Gastroesophageal sphincter (tissue), 4 donors: ENCODE measurements around the gene PPP1R16B. TPM values are rescaled to one million over a fixed set of nuclear protein-coding genes. Genes with fewer than 3 reads are reported as not detected.

Source experiments
- ATAC-seq: fragments of 150-250 bp; one replicate; pipeline ENCODE4 v1.9.1; 2016; ENCODE audit warnings: mild to moderate bottlenecking, moderate library complexity
- H3K27ac ChIP-seq, 4 donors: fragments of 200-600 bp; sonication (generic) in 3 of 4; 1 replicate in 3 of 4; 2 replicates in 1 of 4; pipeline ENCODE4 v1.5.1; 2016 to 2019
- H3K27me3 ChIP-seq: fragments of 200-600 bp; sonication (generic); one replicate; pipeline ENCODE4 v1.5.1; 2019
- H3K36me3 ChIP-seq, 2 donors: fragments of 200-600 bp; sonication (generic); one replicate each; pipeline ENCODE4 v1.5.1; 2019; ENCODE audit warnings: control low read depth in 1 of 2
- H3K4me1 ChIP-seq, 3 donors: fragments of 200-600 bp; sonication (generic); 1 replicate in 2 of 3; 2 replicates in 1 of 3; pipeline ENCODE4 v1.5.1; 2016 to 2019; ENCODE audit warnings: control low read depth in 2 of 3
- H3K4me3 ChIP-seq, 2 donors: fragments of 200-600 bp; sonication (generic); one replicate each; pipeline ENCODE4 v1.5.1; 2019; ENCODE audit warnings: mild to moderate bottlenecking in 1 of 2, moderate library complexity in 1 of 2
- H3K9me3 ChIP-seq, 3 donors: fragments of 200-600 bp; sonication (generic); one replicate each; pipeline ENCODE4 v1.5.1; 2017 to 2019; ENCODE audit warnings: control low read depth in 2 of 3
- EP300 ChIP-seq: sonication (generic); formaldehyde crosslinking; IDR thresholded peaks from one replicate; pipeline ENCODE4 v1.6.1; 2017; ENCODE audit warnings: antibody characterized with exemption, mild to moderate bottlenecking
- POLR2A ChIP-seq, 2 donors: fragments of 450-650 bp; IDR thresholded peaks; one replicate each; pipeline ENCODE4 v1.6.1; 2017; ENCODE audit warnings: antibody characterized with exemption in 2 of 2, mild to moderate bottlenecking in 2 of 2, moderate library complexity in 1 of 2
- POLR2AphosphoS5 ChIP-seq: sonication (generic); formaldehyde crosslinking; IDR thresholded peaks from one replicate; pipeline ENCODE4 v1.6.1; 2017; ENCODE audit warnings: antibody characterized with exemption
- WGBS, 2 donors: methylation state at CpG; one replicate each; pipeline ENCODE4 v1.1.5; 2018; ENCODE audit warnings: low coverage in 1 of 2; 5-methylcytosine and 5-hydroxymethylcytosine counted together
- total RNA-seq, 4 donors: library from RNA; depleted of rRNA; stranded (reverse); fragments of >200 nt; gene quantifications; one replicate each; pipeline ENCODE4 v1.1.0, GENCODE V29; 2016
- TF ChIP-seq, protein P1 (sequence below), 4 experiments: fragments of 200-600 bp in 2 of 4; fragments of 450-650 bp in 2 of 4; sonication (generic) in 1 of 4; IDR thresholded peaks; one replicate each; pipeline ENCODE4 v1.5.1; 2017 to 2019; ENCODE audit warnings: antibody characterized with exemption in 4 of 4, mild to moderate bottlenecking in 2 of 4, moderate library complexity in 2 of 4

PPP1R16B gene
- total RNA-seq, 4 donors from 2014 or later = 4.1 to 10.0 (median 5.5) TPM

DNA sequence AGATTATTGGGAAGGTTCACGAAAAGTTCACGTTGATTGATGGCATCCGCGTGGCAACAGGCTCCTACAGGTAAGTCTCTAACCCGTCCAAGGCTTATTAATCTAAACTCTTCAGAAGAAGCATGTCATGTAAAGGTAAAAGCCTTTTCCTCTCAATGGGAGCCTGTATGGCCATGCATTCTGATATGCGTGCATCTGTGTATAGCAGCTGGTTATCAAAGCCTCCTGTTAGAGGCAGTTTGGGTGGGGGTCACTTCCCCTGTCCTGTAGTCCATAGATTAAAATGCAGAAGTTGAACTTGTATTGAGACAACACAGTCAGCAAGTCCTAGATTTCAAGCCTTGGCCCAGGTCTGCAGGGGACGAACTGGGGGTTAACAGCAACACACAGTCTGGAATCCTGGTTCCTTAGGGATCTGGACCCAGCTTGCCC, 142.4 kb downstream of the PPP1R16B start:
- 77 to 80% methylated on average over 5 to 7 of the region's 7 CpGs for WGBS, 2 donors
- Histone ChIP-seq H3K4me1 (no peaks in the 10 kb centered on the region), H3K4me3 (no peak overlapping the region), H3K36me3 (peaks cover 0 to 84% of the 10 kb centered on the region in 2 donors), H3K9me3 (no peaks in the 10 kb centered on the region), H3K27me3 (no peaks in the 10 kb centered on the region), H3K27ac (peak overlapping the region in 1 of 4 donors; percentile 9)
- no peak for TF ChIP-seq POLR2A (IDR thresholded peaks at IDR 0.05)
- no peak for TF ChIP-seq POLR2AphosphoS5
- no peak for TF ChIP-seq EP300
- TF ChIP-seq, protein P1, sequence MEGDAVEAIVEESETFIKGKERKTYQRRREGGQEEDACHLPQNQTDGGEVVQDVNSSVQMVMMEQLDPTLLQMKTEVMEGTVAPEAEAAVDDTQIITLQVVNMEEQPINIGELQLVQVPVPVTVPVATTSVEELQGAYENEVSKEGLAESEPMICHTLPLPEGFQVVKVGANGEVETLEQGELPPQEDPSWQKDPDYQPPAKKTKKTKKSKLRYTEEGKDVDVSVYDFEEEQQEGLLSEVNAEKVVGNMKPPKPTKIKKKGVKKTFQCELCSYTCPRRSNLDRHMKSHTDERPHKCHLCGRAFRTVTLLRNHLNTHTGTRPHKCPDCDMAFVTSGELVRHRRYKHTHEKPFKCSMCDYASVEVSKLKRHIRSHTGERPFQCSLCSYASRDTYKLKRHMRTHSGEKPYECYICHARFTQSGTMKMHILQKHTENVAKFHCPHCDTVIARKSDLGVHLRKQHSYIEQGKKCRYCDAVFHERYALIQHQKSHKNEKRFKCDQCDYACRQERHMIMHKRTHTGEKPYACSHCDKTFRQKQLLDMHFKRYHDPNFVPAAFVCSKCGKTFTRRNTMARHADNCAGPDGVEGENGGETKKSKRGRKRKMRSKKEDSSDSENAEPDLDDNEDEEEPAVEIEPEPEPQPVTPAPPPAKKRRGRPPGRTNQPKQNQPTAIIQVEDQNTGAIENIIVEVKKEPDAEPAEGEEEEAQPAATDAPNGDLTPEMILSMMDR (IDR thresholded peaks at IDR 0.05) = no peak
- ATAC-seq = no peak

DNA sequence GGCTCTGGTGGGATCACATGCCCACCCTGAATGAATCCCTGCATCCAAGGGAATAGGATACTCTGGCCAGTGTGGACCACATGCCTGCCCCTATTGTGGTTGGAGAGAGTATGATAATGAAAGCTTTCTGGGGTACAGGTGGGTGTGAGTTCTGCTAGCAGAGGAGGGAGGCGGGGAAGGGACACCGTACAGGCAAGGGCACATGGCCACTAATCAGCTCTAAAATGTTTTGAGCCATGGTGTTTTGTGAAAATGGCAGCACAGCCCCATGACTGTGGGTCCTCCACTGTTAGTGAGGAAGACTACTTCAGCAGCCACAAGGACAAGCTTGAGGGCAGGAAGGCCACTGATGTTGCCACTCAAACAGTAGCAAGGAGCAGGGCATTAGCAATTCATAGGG, 144.8 kb downstream of the PPP1R16B start:
- no peak for ATAC-seq
- 83% methylated on average over 2 of the region's 2 CpGs; no CpG with 5 or more reads in 1 of the 2 donors for WGBS, 2 donors
- Histone ChIP-seq H3K27ac (peak overlapping the region in 2 of 4 donors; percentile 0 to 26), H3K4me1 (no peaks in the 10 kb centered on the region), H3K9me3 (no peaks in the 10 kb centered on the region), H3K4me3 (no peak overlapping the region), H3K27me3 (no peaks in the 10 kb centered on the region), H3K36me3 (peaks cover 0 to 68% of the 10 kb centered on the region in 2 donors)
- TF ChIP-seq EP300 (no peak), POLR2A (IDR thresholded peaks at IDR 0.05) (no peak), POLR2AphosphoS5 (no peak)

DNA sequence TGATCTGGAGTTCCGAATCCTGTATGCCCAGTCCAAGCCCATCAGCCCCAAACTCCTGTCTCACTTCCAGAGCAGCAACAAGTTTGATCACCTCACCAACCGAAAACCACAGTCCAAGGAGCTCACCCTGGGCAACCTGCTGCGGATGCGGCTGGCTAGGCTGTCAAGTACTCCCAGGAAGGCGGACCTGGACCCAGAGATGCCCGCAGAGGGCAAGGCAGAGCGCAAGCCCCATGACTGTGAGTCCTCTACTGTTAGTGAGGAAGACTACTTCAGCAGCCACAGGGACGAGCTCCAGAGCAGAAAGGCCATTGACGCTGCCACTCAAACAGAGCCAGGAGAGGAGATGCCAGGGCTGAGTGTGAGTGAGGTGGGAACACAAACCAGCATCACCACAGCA, 146.1 kb downstream of the PPP1R16B start:
- Histone ChIP-seq H3K27me3 (no peaks in the 10 kb centered on the region), H3K9me3 (no peaks in the 10 kb centered on the region), H3K4me3 (no peak overlapping the region), H3K27ac (peak overlapping the region in 1 of 4 donors; percentile 0), H3K4me1 (no peaks in the 10 kb centered on the region), H3K36me3 (peaks cover 0 to 66% of the 10 kb centered on the region in 2 donors)
- 90 to 100% methylated on average over 2 of the region's 9 CpGs for WGBS, 2 donors
- ATAC-seq = no peak
- TF ChIP-seq, protein P1 (IDR thresholded peaks at IDR 0.05) = no peak
- TF ChIP-seq POLR2AphosphoS5 (no peak), EP300 (no peak)

- no peaks in the 10 kb centered on the region for H3K4me1 ChIP-seq
- H3K27me3 ChIP-seq = no peaks in the 10 kb centered on the region
- WGBS, 2 donors = 93 to 100% methylated on average over 5 to 6 of the region's 6 CpGs
- H3K36me3 ChIP-seq = peaks cover 0 to 61% of the 10 kb centered on the region in 2 donors
- TF ChIP-seq, protein P1 (IDR thresholded peaks at IDR 0.05) = no peak
- TF ChIP-seq POLR2AphosphoS5 (no peak), POLR2A (IDR thresholded peaks at IDR 0.05) (no peak), EP300 (no peak)
- no peaks in the 10 kb centered on the region for H3K9me3 ChIP-seq
- no peak for ATAC-seq
- H3K27ac ChIP-seq = no peak overlapping the region
- no peak overlapping the region for H3K4me3 ChIP-seq
These were observed 146.7 kb downstream of the PPP1R16B start for GRCh38 chr20:38952153-38952552.

- Histone ChIP-seq H3K4me1 (no peaks in the 10 kb centered on the region), H3K9me3 (no peaks in the 10 kb centered on the region), H3K27me3 (no peaks in the 10 kb centered on the region), H3K27ac (peak overlapping the region in 1 of 4 donors; percentile 23), H3K36me3 (peaks cover 0 to 45% of the 10 kb centered on the region in 2 donors), H3K4me3 (no peak overlapping the region)
- 89 to 91% methylated on average over 6 to 8 of the region's 8 CpGs for WGBS, 2 donors
- no peak for TF ChIP-seq POLR2AphosphoS5
- no peak for TF ChIP-seq EP300
- TF ChIP-seq, protein P1 (IDR thresholded peaks at IDR 0.05) = no peak
- TF ChIP-seq POLR2A (IDR thresholded peaks at IDR 0.05) = no peak
- ATAC-seq = no peak
These were observed 148.3 kb downstream of the PPP1R16B start for GRCh38 chr20:38953630-38954340.
